ENCODE measurements around the gene R3HDM2.
"Not testable (repeated sequence)": the region's sequence is repeated elsewhere in the genome, so short reads cannot be mapped to it uniquely, and the experiment has no call there.

Gene R3HDM2

DNA sequence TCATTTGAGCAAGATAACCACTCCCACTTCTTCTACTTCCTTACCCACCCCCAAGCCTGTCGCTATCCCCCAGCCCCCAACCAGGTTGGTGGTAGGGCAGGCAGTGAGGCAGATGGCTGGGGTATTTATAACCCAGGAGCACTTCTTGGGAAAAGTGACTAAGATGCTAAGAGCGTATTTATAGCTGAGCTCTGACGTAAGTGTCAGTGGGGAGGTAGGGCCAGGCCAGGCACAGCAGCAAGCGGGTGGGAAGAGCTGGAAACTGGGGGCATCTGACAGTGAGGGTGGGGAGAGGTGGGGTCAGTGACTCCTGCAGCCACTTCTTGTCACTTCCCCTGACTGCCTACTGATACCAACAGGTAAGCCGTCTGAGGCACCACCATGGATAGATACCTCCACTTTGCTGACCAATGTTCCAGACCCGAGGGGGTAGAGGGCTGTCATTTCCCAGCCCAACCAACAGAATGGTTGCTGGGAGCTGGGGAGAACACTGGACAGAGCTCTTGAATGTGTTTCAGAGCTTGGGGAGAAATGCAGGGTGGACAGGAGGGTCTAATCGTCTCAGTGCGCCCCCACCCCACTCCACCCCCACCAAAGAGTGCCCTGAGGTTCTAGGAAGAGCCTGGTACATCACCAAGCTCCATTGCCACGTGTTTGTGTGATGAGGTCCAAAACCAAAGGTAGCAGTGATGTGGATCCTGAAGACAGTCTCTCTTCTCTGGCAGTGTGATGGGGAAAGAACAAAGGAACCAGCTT, 21.5 kb upstream of the R3HDM2 start:
- DNase-seq = no peak

DNA sequence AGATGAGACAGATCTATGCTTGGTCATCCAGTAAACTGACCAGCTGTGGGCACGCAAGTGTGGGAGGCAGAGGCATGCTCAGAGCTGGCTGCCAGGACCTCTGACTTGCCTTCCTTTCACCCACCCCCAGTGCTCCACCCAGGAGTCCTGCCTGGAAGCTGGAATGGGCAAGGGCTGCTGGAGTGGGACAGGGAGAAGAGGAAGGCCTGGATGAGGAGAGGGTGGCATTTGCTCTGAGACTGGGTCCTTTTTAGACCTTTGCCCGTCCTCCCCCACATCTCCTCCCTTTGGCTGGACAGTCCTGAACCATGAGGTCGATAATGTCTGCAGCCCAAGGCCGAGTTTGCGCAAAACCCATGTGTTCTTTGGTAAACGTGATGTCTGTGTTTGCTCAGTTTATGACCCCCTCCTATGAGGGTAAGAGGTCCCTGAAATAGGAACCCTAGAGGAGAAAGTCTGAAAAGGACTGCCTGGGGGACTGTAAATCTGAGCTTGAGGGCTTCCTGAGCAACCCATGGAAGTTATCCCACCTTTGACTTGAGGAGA, 20.5 kb upstream of the R3HDM2 start:
- DNase-seq = no peak

DNA sequence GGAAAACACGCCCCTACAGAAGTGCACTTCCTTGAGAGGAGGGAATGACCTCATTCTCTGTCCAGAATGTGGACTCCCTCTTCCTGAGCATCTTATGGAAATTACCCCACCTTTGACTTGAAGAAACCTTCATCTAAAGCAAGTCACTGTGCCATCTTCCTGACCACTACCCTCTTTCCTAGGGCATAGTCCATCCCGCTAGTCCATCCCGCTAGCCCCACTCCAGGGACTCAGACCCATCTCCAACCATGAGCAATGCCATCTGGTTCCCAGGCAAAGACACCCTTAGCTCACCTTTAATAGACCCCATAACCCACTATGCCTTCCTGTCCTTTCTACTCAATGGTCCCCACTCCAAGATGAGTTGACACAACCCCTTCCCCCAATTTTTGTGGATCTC, 19.2 kb upstream of the R3HDM2 start:
- DNase-seq = no peak

GRCh38 chr12:57449375-57449774, 18.5 kb upstream of the R3HDM2 start:
- DNase-seq = no peak

- DNase-seq = no peak
Measured at GRCh38 chr12:57448669-57449068, 17.8 kb upstream of the R3HDM2 start.

- DNase-seq = no peak
Measured at GRCh38 chr12:57446292-57446960, 15.6 kb upstream of the R3HDM2 start.

DNA sequence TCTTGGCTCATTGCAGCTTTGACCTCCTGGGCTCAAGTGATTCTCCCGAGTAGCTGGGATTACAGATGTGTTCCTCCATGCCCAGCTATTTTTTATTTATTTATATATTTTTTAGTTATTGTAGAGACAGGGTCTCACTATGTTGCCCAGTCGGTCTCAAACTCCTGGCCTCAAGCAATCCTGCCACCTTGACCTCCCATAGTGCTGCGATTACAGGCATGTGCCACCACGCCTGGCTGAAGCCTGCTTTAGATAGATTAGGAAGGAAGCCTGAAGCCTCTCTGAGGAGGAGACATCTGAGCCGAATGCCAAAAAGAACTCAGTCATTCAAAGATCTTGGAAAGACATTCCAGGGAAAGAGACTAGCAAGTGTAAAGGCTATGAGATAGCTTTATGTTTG, 13.9 kb upstream of the R3HDM2 start:
- no peak for DNase-seq

GRCh38 chr12:57444337-57444736, 13.5 kb upstream of the R3HDM2 start:
- DNase-seq = not testable (repeated sequence)

DNA sequence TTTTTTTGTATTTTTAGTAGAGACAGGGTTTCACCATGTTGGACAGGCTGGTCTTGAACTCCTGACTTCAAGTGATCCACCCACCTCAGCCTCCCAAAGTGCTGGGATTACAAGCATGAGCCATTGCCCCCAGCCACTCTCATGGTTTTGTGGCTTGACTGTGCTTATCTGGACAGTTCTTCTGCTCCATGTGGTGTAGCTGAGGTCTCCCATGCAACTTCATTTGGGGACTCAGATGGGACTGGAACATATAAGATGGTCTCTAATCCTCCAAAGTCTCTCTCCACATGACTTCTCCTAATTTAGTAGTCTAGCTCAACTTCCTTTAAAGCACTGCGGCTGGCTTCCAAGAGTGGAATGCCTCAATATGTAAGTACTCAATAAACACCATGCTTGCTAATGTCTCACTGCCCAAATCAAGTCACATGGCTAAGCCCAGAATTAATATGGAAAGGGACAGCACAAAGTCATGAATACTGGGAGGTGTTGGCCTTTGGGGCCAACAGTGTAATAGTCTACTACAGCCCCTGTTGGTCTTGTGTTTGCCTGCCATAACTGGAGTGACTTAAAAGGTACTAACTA, 11.1 kb upstream of the R3HDM2 start:
- no peak for DNase-seq

DNA sequence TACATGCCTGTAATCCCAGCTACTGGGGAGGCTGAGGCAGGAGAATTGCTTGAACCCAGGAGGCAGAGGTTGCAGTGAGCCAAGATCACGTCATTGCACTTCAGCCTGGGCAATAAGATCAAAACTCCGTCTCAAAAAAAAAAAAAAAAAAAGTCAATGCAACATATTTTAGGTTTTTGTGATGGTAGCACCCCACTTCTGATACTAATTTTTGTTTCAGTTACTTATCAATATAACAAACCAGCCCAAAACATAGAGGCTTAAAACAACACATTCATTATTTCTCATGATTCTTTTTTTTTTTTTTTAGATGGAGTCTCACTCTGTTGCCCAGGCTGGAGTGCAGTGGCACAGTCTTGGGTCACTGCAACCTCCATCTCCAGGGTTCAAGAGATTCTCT, 10.6 kb upstream of the R3HDM2 start:
- not testable (repeated sequence) for DNase-seq

DNA sequence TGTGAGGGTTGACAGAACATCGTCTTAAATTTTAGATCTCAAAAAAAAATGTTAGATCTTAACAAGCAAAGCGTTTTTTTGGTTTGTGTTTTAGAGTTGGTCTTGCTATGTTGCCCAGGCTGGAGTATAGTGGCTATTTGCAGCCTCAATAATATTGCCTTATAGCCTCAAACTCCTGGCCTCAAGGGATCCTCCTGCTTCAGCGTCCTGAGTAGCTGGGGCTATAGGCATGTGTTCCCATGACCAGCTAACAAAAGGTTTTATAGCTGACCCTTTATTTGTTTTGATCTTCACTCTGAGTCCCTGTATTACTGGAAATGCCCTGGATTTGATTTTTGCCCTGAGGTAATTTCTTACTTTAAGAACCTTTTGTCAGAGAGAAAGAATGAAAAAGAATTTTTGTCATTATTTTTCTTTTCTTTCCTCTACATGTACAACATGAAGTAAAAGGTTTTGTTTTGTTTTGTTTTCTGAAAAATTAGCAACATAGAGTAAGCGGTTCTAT, 9.0 kb upstream of the R3HDM2 start:
- no peak for DNase-seq

GRCh38 chr12:57438400-57438799, 7.6 kb upstream of the R3HDM2 start:
- DNase-seq = no peak

DNA sequence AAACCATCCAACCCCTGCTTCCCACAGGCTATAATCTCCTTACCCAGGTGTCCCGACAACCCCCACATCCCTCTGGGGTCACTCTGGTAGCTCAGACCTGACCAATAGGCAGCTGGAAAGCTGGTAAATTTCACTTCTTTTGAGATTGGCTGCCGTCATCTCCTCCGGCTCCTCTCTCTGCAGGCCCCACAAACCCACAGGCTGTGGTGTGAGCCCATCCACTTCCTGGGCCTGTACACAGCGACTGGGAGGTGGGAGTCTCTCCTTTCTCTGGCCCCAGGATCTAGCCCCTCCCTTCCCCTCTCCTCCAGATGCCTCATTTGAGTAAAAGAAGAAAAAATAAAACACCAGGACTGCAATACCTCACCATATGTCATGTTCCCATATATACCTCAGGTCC, 4.5 kb upstream of the R3HDM2 start:
- no peak for DNase-seq

GRCh38 chr12:57434517-57435223, 3.8 kb upstream of the R3HDM2 start, which contains the start of gene INHBC:
Gene INHBC (plus strand): TSS chr12:57434784. CDS start chr12:57434887, 103 bp downstream.
- no peak for DNase-seq

DNA sequence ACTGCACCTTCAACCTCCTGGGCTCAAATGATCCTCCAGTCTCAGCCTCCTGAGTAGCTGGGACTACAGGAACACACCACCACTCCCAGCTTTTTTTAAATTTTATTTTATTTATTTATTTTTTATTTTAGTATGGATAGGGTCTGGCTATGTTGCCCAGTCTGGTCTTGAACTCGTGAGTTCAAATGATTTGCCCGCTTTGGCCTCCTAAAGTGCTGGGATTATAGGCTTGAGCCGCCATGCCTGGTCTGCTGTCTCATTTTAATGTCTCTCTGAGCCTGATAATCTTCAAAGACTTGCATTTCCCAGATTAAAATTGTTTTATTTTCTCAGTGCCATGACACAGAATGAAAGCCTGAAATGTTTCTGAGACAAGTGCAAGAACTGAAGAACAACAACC, 2.5 kb upstream of the R3HDM2 start:
- no peak for DNase-seq

- no peak for DNase-seq
Measured at GRCh38 chr12:57431654-57432188, 878 bp upstream of the R3HDM2 start.

- no peak for DNase-seq
Measured at GRCh38 chr12:57430112-57430930, 522 bp downstream of the R3HDM2 start.

DNA sequence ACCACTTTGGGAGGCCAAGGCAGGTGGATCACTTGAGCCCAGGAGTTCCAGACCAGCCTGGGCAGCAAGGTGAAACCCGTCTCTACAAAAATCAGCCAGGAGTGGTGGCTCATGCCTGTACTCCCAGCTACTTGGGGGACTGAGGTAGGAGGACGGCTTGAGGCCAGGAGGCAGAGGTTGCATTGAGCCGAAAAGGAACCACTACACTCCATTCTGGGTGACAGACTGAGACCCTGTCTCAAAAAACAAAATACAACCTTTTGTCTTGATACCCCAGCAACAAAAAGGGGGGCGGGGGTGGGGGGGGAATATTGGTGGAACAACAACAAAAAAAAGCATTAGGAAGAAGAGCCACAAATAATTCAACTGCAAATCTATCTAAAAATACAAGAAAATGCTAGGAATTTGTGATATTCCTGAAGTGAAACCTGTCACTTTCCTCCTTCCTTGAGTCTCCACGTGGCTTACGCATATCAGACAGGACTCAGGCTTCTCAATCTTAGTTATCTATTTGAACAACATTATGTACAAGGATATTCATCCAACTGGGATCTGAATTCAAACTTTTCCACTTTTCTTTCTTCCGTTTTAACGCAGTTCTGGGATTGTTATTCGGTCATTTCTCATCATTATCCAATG, 1.3 kb downstream of the R3HDM2 start:
- DNase-seq = no peak

DNA sequence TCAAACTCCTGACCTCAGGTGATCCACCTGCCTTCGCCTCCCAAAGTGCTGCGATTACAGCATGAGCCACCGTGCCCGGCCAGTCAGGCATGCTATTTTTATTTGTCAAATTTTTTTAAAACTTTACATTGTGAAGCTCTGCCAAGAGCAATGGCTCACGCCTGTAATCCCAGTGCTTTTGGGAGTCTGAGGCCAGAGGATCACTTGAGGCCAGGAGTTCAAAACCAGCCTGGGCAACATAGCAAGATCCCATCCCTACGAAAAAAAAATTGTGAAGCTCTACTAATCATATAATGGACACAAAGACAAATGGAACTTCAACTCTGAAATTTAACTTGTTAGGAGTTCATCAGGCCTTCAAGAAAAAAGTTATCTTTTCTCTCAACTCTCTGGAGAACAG, 1.9 kb downstream of the R3HDM2 start:
- DNase-seq = no peak

GRCh38 chr12:57426948-57427347, 3.9 kb downstream of the R3HDM2 start:
- DNase-seq = not testable (repeated sequence)

GRCh38 chr12:57420482-57420881, 10.4 kb downstream of the R3HDM2 start:
- no peak for DNase-seq
